Cardiac muscle cell (in vitro differentiated cells and primary cell): ENCODE data around the gene ZNF292. TPM values are rescaled to one million over a fixed set of nuclear protein-coding genes. Genes with fewer than 3 reads are reported as not detected.

Experiments
- DNase-seq, 2 donors: peaks; one replicate each; pipeline versions ENCODE4 v3.0.0 to v3.0.0-alpha.2; 2010 to 2017; ENCODE audit warnings: low read depth in 1 of 2, low spot score in 1 of 2
- H3K27ac ChIP-seq: fragments of 200-600 bp; sonication (generic); 2 replicates; pipeline ENCODE4 v1.5.1; 2016
- H3K27me3 ChIP-seq: fragments of 200-600 bp; sonication (generic); 2 replicates; pipeline ENCODE4 v1.6.0; 2016; ENCODE audit warnings: control low read depth
- H3K36me3 ChIP-seq: fragments of 200-600 bp; sonication (generic); 2 replicates; pipeline ENCODE4 v1.5.1; 2016; ENCODE audit warnings: control low read depth
- H3K4me1 ChIP-seq: fragments of 200-600 bp; sonication (generic); 2 replicates; pipeline ENCODE4 v1.8.1; 2017; ENCODE audit warnings: low read depth, mild to moderate bottlenecking, mixed run types
- H3K4me3 ChIP-seq: fragments of 200-600 bp; sonication (generic); 2 replicates; pipeline ENCODE4 v1.5.1; 2016; ENCODE audit warnings: mild to moderate bottlenecking
- H3K9me3 ChIP-seq: fragments of 200-600 bp; sonication (generic); 2 replicates; pipeline ENCODE4 v1.5.1; 2017; ENCODE audit warnings: low read depth, mild to moderate bottlenecking, control low read depth
- polyA plus RNA-seq: library from polyadenylated mRNA; unstranded; fragments of >200 nt; fragmentation: Nextera tagmentation; extraction: Ambion mirVana; gene quantifications from 2 replicates; pipeline ENCODE4 v1.2.1, GENCODE V29; 2016
- total RNA-seq: library from RNA; depleted of rRNA; stranded (reverse); fragments of >200 nt; gene quantifications from 2 replicates; pipeline ENCODE4 v1.2.3, GENCODE V29; 2016
- TF ChIP-seq, protein P1 (sequence below): IDR thresholded peaks from 2 replicates; pipeline ENCODE4 v1.5.1; 2012; ENCODE audit warnings: low read depth, mild to moderate bottlenecking, low read length

The ZNF292 gene
- total and polyA plus RNA-seq, 2 experiments from 2014 or later, result 48.7 to 50.4 TPM

DNA sequence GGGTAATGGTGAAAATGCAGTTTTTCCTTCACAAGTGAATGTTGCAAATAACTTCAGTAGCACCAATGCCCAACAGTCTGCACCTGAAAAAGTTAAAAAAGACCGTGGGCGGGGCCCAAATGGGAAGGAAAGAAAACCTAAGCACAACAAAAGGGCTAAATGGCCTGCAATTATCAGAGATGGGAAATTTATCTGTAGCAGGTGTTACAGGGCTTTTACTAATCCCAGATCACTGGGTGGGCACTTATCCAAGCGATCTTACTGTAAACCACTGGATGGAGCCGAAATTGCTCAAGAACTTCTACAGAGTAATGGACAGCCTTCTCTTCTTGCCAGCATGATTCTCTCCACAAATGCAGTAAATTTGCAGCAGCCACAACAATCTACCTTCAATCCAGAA, 102.2 kb downstream of the ZNF292 start:
- DNase-seq, result no peak
- Histone ChIP-seq H3K9me3 (no peaks in the 10 kb centered on the region), H3K27ac (no peak overlapping the region), H3K27me3 (no peaks in the 10 kb centered on the region), H3K36me3 (peaks cover 57% of the 10 kb centered on the region), H3K4me1 (no peaks in the 10 kb centered on the region), H3K4me3 (no peak overlapping the region)
- TF ChIP-seq, protein P1, sequence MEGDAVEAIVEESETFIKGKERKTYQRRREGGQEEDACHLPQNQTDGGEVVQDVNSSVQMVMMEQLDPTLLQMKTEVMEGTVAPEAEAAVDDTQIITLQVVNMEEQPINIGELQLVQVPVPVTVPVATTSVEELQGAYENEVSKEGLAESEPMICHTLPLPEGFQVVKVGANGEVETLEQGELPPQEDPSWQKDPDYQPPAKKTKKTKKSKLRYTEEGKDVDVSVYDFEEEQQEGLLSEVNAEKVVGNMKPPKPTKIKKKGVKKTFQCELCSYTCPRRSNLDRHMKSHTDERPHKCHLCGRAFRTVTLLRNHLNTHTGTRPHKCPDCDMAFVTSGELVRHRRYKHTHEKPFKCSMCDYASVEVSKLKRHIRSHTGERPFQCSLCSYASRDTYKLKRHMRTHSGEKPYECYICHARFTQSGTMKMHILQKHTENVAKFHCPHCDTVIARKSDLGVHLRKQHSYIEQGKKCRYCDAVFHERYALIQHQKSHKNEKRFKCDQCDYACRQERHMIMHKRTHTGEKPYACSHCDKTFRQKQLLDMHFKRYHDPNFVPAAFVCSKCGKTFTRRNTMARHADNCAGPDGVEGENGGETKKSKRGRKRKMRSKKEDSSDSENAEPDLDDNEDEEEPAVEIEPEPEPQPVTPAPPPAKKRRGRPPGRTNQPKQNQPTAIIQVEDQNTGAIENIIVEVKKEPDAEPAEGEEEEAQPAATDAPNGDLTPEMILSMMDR, result no peak

DNA sequence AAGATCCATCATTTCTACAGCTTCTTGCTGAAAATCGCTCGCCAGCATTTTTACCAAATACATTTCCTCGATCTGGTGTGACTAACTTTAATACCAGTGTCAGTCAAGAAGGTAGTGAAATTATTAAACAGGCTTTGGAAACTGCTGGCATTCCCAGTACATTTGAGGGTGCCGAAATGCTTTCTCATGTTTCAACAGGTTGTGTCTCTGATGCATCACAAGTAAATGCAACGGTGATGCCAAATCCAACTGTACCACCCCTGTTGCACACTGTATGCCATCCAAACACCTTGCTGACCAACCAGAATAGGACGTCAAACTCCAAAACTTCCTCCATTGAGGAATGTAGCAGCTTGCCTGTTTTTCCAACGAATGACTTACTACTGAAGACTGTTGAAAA, 102.6 kb downstream of the ZNF292 start:
- H3K4me3 ChIP-seq, result no peak overlapping the region
- H3K9me3 ChIP-seq, result no peaks in the 10 kb centered on the region
- no peak overlapping the region for H3K27ac ChIP-seq
- TF ChIP-seq, protein P1, result no peak
- no peaks in the 10 kb centered on the region for H3K27me3 ChIP-seq
- H3K4me1 ChIP-seq, result no peaks in the 10 kb centered on the region
- no peak for DNase-seq
- H3K36me3 ChIP-seq, result peaks cover 57% of the 10 kb centered on the region

DNA sequence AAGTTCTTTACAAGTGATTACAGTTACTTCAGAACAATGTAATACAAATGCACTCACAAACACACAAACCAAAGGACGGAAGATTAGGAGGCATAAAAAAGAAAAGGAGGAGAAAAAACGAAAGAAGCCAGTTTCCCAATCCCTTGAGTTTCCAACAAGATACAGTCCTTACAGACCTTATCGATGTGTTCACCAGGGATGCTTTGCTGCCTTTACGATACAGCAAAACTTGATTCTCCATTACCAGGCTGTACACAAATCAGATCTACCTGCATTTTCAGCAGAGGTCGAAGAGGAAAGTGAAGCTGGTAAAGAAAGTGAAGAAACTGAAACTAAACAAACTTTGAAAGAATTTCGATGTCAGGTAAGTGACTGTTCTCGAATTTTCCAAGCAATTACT, 104.4 kb downstream of the ZNF292 start:
- DNase-seq, result no peak
- H3K4me1 ChIP-seq, result no peaks in the 10 kb centered on the region
- peaks cover 43% of the 10 kb centered on the region for H3K36me3 ChIP-seq
- TF ChIP-seq, protein P1, result no peak
- no peaks in the 10 kb centered on the region for H3K27me3 ChIP-seq
- H3K4me3 ChIP-seq, result no peak overlapping the region
- H3K27ac ChIP-seq, result no peak overlapping the region
- no peaks in the 10 kb centered on the region for H3K9me3 ChIP-seq

DNA sequence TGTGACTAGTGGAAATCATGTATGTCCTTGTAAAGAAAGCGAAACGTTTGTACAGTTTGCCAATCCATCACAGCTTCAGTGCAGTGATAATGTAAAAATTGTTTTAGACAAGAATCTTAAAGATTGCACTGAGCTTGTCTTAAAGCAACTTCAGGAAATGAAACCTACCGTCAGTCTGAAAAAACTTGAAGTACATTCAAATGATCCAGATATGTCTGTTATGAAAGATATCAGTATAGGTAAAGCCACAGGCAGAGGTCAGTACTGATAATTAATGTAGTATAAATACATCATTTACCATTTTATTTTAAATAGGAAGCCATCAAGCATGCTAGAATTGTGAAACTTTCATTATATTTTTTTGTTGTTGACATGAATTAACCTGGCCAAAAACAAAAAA, 106.2 kb downstream of the ZNF292 start:
- Histone ChIP-seq H3K27ac (no peak overlapping the region), H3K27me3 (no peaks in the 10 kb centered on the region), H3K4me1 (no peaks in the 10 kb centered on the region), H3K36me3 (peaks cover 27% of the 10 kb centered on the region), H3K4me3 (no peak overlapping the region), H3K9me3 (no peaks in the 10 kb centered on the region)
- DNase-seq, result no peak
- TF ChIP-seq, protein P1, result no peak

DNA sequence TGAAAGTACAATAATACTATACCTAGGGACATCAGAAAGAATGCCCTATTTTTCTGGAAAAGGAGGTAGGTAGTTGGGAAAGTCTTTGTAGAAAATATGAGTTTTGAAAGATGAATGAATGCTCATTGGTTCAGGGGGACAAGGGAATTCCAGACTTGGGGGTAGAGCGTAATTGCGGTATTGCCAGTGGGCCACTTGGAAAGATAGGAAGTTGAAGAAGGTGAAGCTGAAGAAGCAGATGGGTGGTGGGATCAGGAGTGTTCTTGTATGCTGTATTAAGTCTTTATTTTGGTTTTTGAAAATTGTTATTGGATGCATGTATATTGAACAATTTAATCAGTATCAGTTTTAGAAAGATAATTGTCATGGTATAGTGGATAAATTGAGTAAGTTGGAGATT, 109.1 kb downstream of the ZNF292 start:
- Histone ChIP-seq H3K27ac (no peak overlapping the region), H3K4me3 (no peak overlapping the region), H3K36me3 (peaks cover 4% of the 10 kb centered on the region), H3K4me1 (no peaks in the 10 kb centered on the region), H3K9me3 (no peaks in the 10 kb centered on the region), H3K27me3 (no peaks in the 10 kb centered on the region)
- DNase-seq, result no peak
- TF ChIP-seq, protein P1, result no peak
